ENCODE measurements around the gene PTPA.

Gene PTPA

GRCh38 chr9:129138476-129139232 lies 27.4 kb downstream of the PTPA start:
- DNase-seq (ENCODE audit: low spot score) = no peak

- peak; percentile 78 for DNase-seq (ENCODE audit: low spot score)
Observed at GRCh38 chr9:129139233-129139992, 28.2 kb downstream of the PTPA start.

- DNase-seq (ENCODE audit: low spot score) = peak; percentile 88
Observed at GRCh38 chr9:129139993-129140396, 28.8 kb downstream of the PTPA start.

- peak; percentile 66 for DNase-seq (ENCODE audit: low spot score)
Observed at GRCh38 chr9:129140397-129141065, 29.3 kb downstream of the PTPA start.

- DNase-seq (ENCODE audit: low spot score) = no peak
Observed at GRCh38 chr9:129141066-129142041, 30.1 kb downstream of the PTPA start.

GRCh38 chr9:129142138-129142935 lies 31.1 kb downstream of the PTPA start:
- DNase-seq (ENCODE audit: low spot score) = no peak

GRCh38 chr9:129143031-129143927 lies 32.1 kb downstream of the PTPA start:
- DNase-seq (ENCODE audit: low spot score) = peak; percentile 85

- DNase-seq (ENCODE audit: low spot score) = no peak
Observed at GRCh38 chr9:129145316-129145715, 34.1 kb downstream of the PTPA start.

GRCh38 chr9:129145841-129146292 lies 34.7 kb downstream of the PTPA start:
- DNase-seq (ENCODE audit: low spot score) = no peak

GRCh38 chr9:129146441-129146941 lies 35.3 kb downstream of the PTPA start:
- DNase-seq (ENCODE audit: low spot score) = no peak

- DNase-seq (ENCODE audit: low spot score) = no peak
Observed at GRCh38 chr9:129148463-129149204, 37.4 kb downstream of the PTPA start.

GRCh38 chr9:129149442-129149841 lies 38.2 kb downstream of the PTPA start:
- DNase-seq (ENCODE audit: low spot score) = no peak

- DNase-seq (ENCODE audit: low spot score) = no peak
Observed at GRCh38 chr9:129150122-129150521, 38.9 kb downstream of the PTPA start.

GRCh38 chr9:129150672-129151211 lies 39.5 kb downstream of the PTPA start:
- DNase-seq (ENCODE audit: low spot score) = no peak

- DNase-seq (ENCODE audit: low spot score) = no peak
Observed at GRCh38 chr9:129151469-129151868, 40.3 kb downstream of the PTPA start.

GRCh38 chr9:129154866-129155477 lies 43.8 kb downstream of the PTPA start:
- no peak for DNase-seq (ENCODE audit: low spot score)

- no peak for DNase-seq (ENCODE audit: low spot score)
Observed at GRCh38 chr9:129156163-129156562, 44.9 kb downstream of the PTPA start.

All from D341Med (cell line).